HG03565 (cell line): ENCODE results near the gene PPARG.

Source experiments
- ATAC-seq: cut with Tn5 transposase; IDR thresholded peaks from one replicate; pipeline ENCODE4 v1.9.1; 2021; ENCODE audit warnings: mild to moderate bottlenecking, moderate library complexity; ENCODE audit not compliant: unreplicated experiment

PPARG gene

GRCh38 chr3:12308517-12308916, 19.6 kb downstream of the PPARG start:
- ATAC-seq: no peak

GRCh38 chr3:12309716-12310115, 20.8 kb downstream of the PPARG start:
- ATAC-seq: no peak

GRCh38 chr3:12312010-12312409, 23.1 kb downstream of the PPARG start:
- ATAC-seq: no peak

GRCh38 chr3:12313519-12313918, 24.6 kb downstream of the PPARG start:
- no peak for ATAC-seq

- ATAC-seq: no peak
These were observed 27.4 kb downstream of the PPARG start for GRCh38 chr3:12316253-12316652.

GRCh38 chr3:12316729-12317351, 28.0 kb downstream of the PPARG start:
- ATAC-seq: no peak

- no peak for ATAC-seq
These were observed 29.0 kb downstream of the PPARG start for GRCh38 chr3:12317914-12318313.

GRCh38 chr3:12318758-12319621, 30.1 kb downstream of the PPARG start:
- ATAC-seq: no peak

- ATAC-seq: no peak
These were observed 32.1 kb downstream of the PPARG start for GRCh38 chr3:12321015-12321414.

- ATAC-seq: no peak
These were observed 34.4 kb downstream of the PPARG start for GRCh38 chr3:12323237-12323636.

- no peak for ATAC-seq
These were observed 37.0 kb downstream of the PPARG start for GRCh38 chr3:12325586-12326515.

GRCh38 chr3:12327021-12327420, 38.2 kb downstream of the PPARG start:
- ATAC-seq: no peak

GRCh38 chr3:12328132-12328836, 39.4 kb downstream of the PPARG start:
- no peak for ATAC-seq

- no peak for ATAC-seq
These were observed 40.1 kb downstream of the PPARG start for GRCh38 chr3:12328837-12329462.

GRCh38 chr3:12334786-12335185, 45.9 kb downstream of the PPARG start:
- no peak for ATAC-seq

GRCh38 chr3:12335421-12335820, 46.6 kb downstream of the PPARG start:
- ATAC-seq: no peak

GRCh38 chr3:12336099-12336498, 47.2 kb downstream of the PPARG start:
- ATAC-seq: no peak

GRCh38 chr3:12338595-12339546, 50.0 kb downstream of the PPARG start:
- no peak for ATAC-seq
